GM18858 (cell line): ENCODE data around the gene TES.
A peak's percentile ranks its signal among the peaks of the same experiment; 100 is the strongest.
"Not testable (repeated sequence)": the region's sequence is repeated elsewhere in the genome, so short reads cannot be mapped to it uniquely, and the experiment has no call there.

Experiments
- ATAC-seq: cut with Tn5 transposase; IDR thresholded peaks from one replicate; pipeline ENCODE4 v1.9.1; 2021; ENCODE audit not compliant: unreplicated experiment

Gene TES, protein sequence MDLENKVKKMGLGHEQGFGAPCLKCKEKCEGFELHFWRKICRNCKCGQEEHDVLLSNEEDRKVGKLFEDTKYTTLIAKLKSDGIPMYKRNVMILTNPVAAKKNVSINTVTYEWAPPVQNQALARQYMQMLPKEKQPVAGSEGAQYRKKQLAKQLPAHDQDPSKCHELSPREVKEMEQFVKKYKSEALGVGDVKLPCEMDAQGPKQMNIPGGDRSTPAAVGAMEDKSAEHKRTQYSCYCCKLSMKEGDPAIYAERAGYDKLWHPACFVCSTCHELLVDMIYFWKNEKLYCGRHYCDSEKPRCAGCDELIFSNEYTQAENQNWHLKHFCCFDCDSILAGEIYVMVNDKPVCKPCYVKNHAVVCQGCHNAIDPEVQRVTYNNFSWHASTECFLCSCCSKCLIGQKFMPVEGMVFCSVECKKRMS

DNA sequence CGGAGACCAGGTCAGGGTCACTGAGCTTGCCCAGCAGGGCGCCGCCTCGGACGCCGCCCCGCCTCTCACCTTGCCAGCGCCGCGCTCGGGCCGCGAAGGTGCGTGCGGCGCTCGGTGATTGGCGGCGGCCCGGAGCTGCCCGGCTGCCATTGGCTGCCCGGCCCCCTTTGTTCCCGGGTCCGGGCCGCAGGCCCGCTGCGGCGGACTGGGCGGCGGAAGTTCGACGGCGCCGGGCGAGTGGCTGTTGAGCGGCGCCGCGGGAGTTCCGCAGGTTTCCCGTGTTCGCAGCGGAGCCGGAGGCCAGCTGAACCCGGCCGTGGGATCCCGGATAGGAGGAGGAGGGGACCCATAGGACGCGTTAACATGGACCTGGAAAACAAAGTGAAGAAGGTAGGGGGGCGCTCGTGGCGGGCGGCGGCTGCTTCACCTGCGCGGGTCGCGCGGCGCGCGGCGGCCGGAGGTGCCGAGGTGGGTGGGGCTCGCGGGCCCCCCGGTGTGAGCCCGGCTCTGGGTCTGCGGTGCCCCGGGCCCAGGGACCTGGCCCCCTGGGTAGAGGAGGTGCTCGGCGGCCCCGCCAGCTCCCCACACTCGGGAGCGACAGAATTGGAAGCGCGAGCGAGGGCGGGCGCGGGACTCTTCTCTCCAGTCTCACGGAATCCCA is at the start of gene TES:
Gene TES (plus strand): TSS at position 195 of the 661 bp plus-strand sequence. CDS start 169 bp downstream, at position 364.
- ATAC-seq, result peak; percentile 73

- no peak for ATAC-seq
Observed at GRCh38 chr7:116161728-116162127, 48.6 kb upstream of the TES start.

- peak; percentile 47 for ATAC-seq
Observed at GRCh38 chr7:116162254-116162653, 48.1 kb upstream of the TES start.

- ATAC-seq, result no peak
Observed at GRCh38 chr7:116162992-116163391, 47.3 kb upstream of the TES start.

DNA sequence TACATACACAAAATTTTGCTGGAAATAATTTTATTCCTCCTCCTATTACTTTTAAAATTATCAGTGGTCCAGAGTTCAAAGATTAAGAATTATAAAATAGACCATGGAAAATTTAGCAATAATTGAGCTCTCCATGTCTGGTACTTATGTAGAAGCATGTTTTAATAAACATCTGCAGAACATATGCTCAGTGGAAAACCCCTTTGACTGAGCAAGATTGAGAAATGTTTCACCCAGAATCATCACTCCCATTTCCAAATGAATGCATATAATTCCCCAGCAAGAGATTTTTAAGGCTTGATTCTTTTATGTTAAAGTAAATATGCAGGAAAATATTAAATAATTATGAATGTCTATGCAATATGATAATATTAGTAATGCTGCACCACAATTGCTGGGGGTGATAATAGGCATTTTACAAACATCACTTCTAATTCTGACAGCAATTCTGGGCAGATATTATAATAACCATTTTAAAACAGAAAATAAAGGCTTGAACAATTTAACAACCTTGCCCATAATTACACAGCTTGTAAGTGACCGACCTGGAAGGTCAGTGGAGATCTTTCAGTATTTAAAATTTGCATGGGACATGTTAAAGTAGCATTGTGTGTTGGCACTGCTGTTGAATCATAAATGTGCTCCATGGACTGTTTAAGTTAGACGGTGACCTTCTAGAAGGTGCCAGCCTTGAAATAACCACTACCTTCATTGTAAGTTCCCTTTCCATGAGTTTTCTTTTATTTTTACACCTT is 45.6 kb upstream of the TES start:
- ATAC-seq, result no peak

DNA sequence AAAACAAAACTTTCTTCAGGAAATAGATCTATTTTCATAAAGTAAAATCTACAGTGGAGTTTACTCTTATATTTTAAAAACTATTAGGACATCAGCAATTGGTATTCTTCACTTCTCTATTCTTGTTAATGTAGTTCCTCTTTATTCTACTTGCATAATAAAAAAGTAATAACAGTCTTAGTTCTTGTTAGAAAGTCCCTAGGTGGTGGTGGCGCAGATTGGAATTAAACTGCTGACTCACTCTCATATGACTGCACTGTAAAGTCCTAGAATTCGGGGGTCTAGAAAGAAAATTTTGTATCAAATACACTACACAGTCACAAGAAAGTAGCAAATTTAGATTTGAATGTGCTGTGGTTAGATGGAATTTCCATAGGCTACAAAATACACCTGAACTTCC is 44.6 kb upstream of the TES start:
- ATAC-seq, result peak; percentile 59

DNA sequence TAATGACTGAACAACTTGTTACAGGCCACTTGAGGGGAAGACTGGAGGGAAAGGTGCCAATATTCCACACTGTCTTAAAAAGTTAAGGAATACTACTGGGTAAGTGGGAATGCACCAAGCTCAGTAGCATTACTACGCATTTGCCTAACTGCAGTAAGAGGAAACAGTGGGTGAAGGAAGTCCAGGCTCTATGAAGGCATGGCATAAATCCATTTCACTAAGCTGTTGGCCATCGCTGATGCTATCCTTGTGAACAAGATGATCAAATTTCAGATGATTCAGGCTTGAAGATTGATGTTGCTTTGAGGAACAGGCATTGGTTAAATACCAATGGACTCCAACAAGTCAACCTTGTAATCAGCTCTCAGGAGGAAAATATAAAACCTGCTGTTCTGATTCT is 44.2 kb upstream of the TES start:
- ATAC-seq, result no peak

GRCh38 chr7:116167177-116167576 is 43.2 kb upstream of the TES start:
- ATAC-seq, result no peak

DNA sequence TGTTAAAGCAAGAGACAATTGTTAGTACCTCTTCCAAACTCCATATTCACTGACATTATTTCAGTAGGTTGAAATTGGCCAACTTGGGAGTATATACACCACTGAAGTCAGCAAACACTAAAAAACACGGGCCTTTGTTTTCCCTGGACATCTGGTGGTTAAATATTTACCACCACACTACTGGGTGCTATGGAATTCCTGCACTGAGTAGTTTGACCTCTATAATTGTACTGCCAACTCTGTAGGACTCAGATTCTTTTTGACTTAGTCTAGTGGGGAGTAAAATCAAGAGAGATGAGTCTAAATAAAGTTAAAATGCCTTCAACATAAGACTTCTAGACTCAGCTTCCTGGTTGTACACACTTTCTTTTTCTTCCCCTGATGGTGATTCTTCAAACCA is 41.3 kb upstream of the TES start:
- no peak for ATAC-seq

DNA sequence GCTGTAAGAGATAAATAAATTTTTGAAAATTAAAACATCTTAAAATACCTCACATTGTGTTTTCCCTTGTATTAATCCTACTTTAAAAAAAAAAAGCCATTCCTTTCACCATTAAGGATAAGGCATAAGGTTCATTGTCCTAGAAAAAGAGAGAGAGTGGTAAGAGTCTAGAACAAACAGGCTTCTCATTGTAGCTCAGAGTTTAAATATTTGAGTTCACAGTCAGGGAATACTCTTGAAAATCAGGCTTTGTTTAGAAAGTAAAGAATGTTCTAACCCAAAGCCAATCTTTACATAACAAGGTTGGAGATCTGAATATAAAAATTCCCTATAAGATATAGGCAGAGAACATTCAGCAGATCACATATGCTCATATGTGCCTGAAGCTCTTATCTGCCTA is 40.2 kb upstream of the TES start:
- ATAC-seq, result no peak

- no peak for ATAC-seq
Observed at GRCh38 chr7:116171094-116171493, 39.2 kb upstream of the TES start.

DNA sequence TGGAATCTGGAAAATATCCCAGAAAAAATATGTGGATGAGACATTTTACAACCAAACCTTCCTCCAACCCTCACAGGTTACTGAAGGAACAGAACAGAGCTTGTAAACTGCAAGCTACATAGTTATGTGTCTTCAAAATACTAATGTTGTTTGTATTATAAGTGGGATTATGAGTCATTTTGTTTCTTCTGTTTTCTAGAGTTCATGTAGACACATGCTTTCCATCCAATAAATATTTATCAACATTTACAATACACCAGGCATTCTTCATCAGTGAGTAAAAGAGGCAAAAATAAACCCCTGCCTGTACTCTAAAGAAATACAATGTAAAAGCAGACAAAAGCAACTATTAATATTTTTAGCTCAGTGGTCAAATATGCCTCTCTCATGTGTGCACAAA is 38.0 kb upstream of the TES start:
- no peak for ATAC-seq

- peak; percentile 55 for ATAC-seq
Observed at GRCh38 chr7:116173051-116174028, 37.0 kb upstream of the TES start.

DNA sequence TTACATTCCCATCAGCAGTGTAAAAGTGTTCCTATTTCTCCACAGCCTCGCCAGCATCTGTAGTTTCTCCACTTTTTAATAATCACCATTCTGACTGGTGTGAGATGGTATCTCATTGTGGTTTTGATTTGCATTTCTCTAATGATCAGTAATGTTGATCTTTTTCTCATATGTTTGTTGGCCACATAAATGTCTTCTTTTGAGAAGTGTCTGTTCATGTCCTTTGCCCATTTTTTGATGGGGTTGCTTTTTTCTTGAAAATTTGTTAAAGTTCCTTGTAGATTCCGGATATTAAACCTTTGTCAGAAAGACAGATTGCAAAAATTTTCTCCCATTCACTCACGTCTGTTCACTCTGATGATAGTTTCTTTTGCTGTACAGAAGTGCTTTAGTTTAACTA is 35.2 kb upstream of the TES start:
- ATAC-seq, result not testable (repeated sequence)

GRCh38 chr7:116176226-116176625 is 34.1 kb upstream of the TES start:
- ATAC-seq, result no peak

DNA sequence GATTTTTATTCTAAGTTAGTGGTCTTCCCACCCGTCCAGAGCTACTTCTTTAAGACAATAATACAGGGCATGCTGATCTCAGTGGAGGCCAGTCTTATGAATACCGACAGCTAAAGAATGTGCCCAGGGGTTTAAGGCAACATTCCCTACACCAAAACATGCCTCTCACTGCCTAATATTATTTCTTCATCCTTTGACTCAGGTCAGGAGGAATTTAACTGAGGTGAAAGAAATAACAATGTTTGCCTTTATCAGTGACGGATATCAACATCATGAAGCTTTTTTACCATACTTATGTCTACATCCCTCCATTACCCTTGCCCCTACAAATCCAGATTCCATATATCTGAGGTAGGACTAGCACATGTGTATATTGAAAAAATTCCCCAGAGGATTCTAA is 33.3 kb upstream of the TES start:
- no peak for ATAC-seq

DNA sequence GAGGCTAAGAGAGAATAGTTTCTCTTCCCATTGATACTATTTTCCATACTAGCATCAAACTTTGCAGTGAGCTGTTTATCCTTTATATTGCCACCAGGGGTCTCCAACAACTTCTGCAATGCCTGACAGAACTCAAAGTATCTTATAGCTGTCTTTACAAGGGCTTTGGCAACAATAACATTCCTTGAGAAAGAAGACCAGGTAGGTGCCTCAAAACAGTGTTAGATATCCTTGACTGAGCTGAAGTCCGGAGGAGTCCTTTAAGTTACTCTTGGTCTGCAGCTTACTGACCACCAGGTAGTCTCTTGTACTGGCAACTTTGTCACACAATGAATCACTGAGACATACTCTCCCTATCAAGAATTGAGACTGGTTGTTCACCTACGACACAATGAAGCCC is 30.0 kb upstream of the TES start:
- ATAC-seq, result peak; percentile 87

DNA sequence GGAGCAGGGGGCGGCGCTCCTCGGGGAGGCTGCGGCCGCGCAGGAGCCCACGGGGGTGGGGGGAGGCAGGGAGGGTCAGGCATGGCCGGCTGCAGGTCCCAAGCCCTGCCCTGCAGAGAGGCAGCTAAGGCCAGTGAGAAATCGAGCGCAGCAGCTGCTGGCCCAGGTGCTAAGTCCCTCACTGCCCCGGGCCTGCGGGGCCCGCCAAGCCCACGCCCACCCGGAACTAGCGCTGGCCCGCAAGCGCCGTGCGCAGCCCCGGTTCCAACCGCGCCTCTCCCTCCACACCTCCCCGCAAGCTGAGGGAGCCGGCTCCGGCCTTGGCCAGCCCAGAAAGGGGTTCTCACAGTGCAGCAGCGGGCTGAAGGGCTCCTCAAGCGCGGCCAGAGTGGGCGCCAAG is 28.3 kb upstream of the TES start:
- no peak for ATAC-seq

DNA sequence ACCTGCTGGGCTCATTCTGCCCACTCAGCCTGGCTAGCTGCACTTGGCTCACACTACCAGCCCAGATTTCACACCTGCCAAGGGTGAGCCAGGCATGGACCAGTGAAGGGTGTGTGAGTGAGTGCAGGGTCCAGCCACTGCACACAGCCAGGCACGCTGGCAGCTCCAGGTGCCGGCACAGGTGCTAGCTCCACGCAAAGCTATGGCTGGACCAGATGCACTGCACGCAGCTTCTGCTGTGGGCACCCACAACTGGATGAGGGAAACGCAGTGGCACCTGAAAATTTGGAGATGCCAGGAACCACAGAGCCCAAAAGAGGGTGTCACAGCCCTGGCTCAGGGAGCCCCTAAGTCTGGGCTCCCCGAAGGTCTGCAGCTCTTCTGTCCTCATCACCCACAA is 24.9 kb upstream of the TES start:
- ATAC-seq, result no peak

- no peak for ATAC-seq
Observed at GRCh38 chr7:116185956-116186355, 24.4 kb upstream of the TES start.

DNA sequence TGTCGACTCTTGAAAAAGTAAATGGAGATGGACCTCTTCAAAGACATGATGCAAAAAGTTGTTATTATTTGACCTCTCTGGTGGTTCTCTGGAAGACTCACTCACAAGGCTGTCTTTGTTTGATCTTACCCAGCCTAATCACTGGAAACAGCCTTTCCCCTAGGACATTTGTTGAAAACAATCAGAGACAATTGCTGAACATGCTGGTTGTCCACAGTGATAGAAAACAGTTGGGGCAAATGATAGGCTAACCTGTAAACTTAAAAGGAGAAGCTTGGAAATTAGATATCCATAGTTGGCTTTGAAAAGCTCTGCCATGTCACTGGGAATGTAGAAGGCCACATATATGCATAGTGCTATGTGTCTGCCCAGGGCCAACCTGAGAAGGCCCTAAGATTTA is 22.9 kb upstream of the TES start:
- no peak for ATAC-seq
